SH-SY5Y (cell line): Measurements from ENCODE around the gene CADM2.

Experiments used
- GATA2 ChIP-seq: IDR thresholded peaks from 2 replicates; pipeline ENCODE4 v1.6.1; 2011; ENCODE audit warnings: mild to moderate bottlenecking, low read depth, low read length
- GATA3 ChIP-seq: IDR thresholded peaks from 2 replicates; pipeline ENCODE4 v1.6.1; 2011; ENCODE audit warnings: low read depth, mild to moderate bottlenecking, low read length, moderate library complexity

The CADM2 gene

GRCh38 chr3:85090495-85090894 lies 131.7 kb downstream of the CADM2 start:
- TF ChIP-seq GATA2: no peak
- no peak for TF ChIP-seq GATA3

GRCh38 chr3:85100316-85100715 lies 141.5 kb downstream of the CADM2 start:
- TF ChIP-seq GATA2 (no peak), GATA3 (no peak)

- no peak for TF ChIP-seq GATA3
- TF ChIP-seq GATA2: no peak
Observed at GRCh38 chr3:85102781-85103180, 144.0 kb downstream of the CADM2 start.

- TF ChIP-seq GATA3: no peak
- no peak for TF ChIP-seq GATA2
Observed at GRCh38 chr3:85110393-85110792, 151.6 kb downstream of the CADM2 start.

GRCh38 chr3:85120879-85121278 lies 162.1 kb downstream of the CADM2 start:
- TF ChIP-seq GATA2 (no peak), GATA3 (no peak)

- no peak for TF ChIP-seq GATA2
- no peak for TF ChIP-seq GATA3
Observed at GRCh38 chr3:85142626-85143025, 183.8 kb downstream of the CADM2 start.

- TF ChIP-seq GATA3 (no peak), GATA2 (no peak)
Observed at GRCh38 chr3:85148036-85148435, 189.2 kb downstream of the CADM2 start.

- TF ChIP-seq GATA2 (no peak), GATA3 (no peak)
Observed at GRCh38 chr3:85151555-85151954, 192.8 kb downstream of the CADM2 start.

GRCh38 chr3:85159376-85159775 lies 200.6 kb downstream of the CADM2 start:
- TF ChIP-seq GATA2: no peak
- TF ChIP-seq GATA3: no peak

- no peak for TF ChIP-seq GATA3
- TF ChIP-seq GATA2: no peak
Observed at GRCh38 chr3:85161544-85161943, 202.8 kb downstream of the CADM2 start.

GRCh38 chr3:85162905-85163304 lies 204.1 kb downstream of the CADM2 start:
- no peak for TF ChIP-seq GATA2
- TF ChIP-seq GATA3: no peak

GRCh38 chr3:85164436-85164835 lies 205.6 kb downstream of the CADM2 start:
- TF ChIP-seq GATA3 (no peak), GATA2 (no peak)

- no peak for TF ChIP-seq GATA3
- TF ChIP-seq GATA2: no peak
Observed at GRCh38 chr3:85167576-85167975, 208.8 kb downstream of the CADM2 start.

GRCh38 chr3:85170646-85171045 lies 211.9 kb downstream of the CADM2 start:
- no peak for TF ChIP-seq GATA2
- TF ChIP-seq GATA3: no peak

- TF ChIP-seq GATA3 (no peak), GATA2 (no peak)
Observed at GRCh38 chr3:85171976-85172375, 213.2 kb downstream of the CADM2 start.

GRCh38 chr3:85176799-85177198 lies 218.0 kb downstream of the CADM2 start:
- TF ChIP-seq GATA2 (no peak), GATA3 (no peak)
